ENCODE results near the gene DAB2IP. TPM values are rescaled to one million over a fixed set of nuclear protein-coding genes. Genes with fewer than 3 reads are reported as not detected.
A peak's percentile ranks its signal among the peaks of the same experiment; 100 is the strongest.

Gene DAB2IP
- total RNA-seq, 1 donor from 2014 or later = 24.3 TPM

- DNase-seq = no peak
These were observed 34.5 kb downstream of the DAB2IP start for GRCh38 chr9:121685795-121686377.

GRCh38 chr9:121686930-121687541, 35.6 kb downstream of the DAB2IP start:
- peak; percentile 86 for DNase-seq

- no peak for DNase-seq
These were observed 36.8 kb downstream of the DAB2IP start for GRCh38 chr9:121688146-121688680.

- DNase-seq = no peak
These were observed 37.2 kb downstream of the DAB2IP start for GRCh38 chr9:121688681-121689080.

GRCh38 chr9:121689461-121690157, 38.2 kb downstream of the DAB2IP start:
- no peak for DNase-seq

- DNase-seq = no peak
These were observed 38.9 kb downstream of the DAB2IP start for GRCh38 chr9:121690316-121690715.

GRCh38 chr9:121690766-121691165, 39.3 kb downstream of the DAB2IP start:
- no peak for DNase-seq

- DNase-seq = no peak
These were observed 40.5 kb downstream of the DAB2IP start for GRCh38 chr9:121691890-121692289.

GRCh38 chr9:121692606-121693387, 41.4 kb downstream of the DAB2IP start:
- DNase-seq = peak; percentile 49

GRCh38 chr9:121693388-121693670, 41.9 kb downstream of the DAB2IP start:
- no peak for DNase-seq

GRCh38 chr9:121694001-121694400, 42.6 kb downstream of the DAB2IP start:
- DNase-seq = no peak

GRCh38 chr9:121694600-121694999, 43.2 kb downstream of the DAB2IP start:
- no peak for DNase-seq

GRCh38 chr9:121696930-121697329, 45.5 kb downstream of the DAB2IP start:
- no peak for DNase-seq

GRCh38 chr9:121698627-121699570, 47.5 kb downstream of the DAB2IP start:
- peak; percentile 72 for DNase-seq

- no peak for DNase-seq
These were observed 48.2 kb downstream of the DAB2IP start for GRCh38 chr9:121699571-121700164.

- DNase-seq = peak; percentile 73
These were observed 48.9 kb downstream of the DAB2IP start for GRCh38 chr9:121700165-121700831.

- no peak for DNase-seq
These were observed 49.5 kb downstream of the DAB2IP start for GRCh38 chr9:121700832-121701419.

- DNase-seq = no peak
These were observed 50.4 kb downstream of the DAB2IP start for GRCh38 chr9:121701736-121702261.

GRCh38 chr9:121703014-121703734, 51.7 kb downstream of the DAB2IP start:
- DNase-seq = no peak

- DNase-seq = no peak
These were observed 52.8 kb downstream of the DAB2IP start for GRCh38 chr9:121704281-121704680.

All from dermis blood vessel endothelial cell (primary cell).